Nephron progenitor cell (in vitro differentiated cells): Measurements from ENCODE around the gene SCYL2.
A peak's percentile ranks its signal among the peaks of the same experiment; 100 is the strongest.
"Not testable (repeated sequence)": the region's sequence is repeated elsewhere in the genome, so short reads cannot be mapped to it uniquely, and the experiment has no call there.

Experiments used
- DNase-seq: peaks from one replicate; pipeline ENCODE4 v3.0.0; 2021
- H3K27ac Mint-ChIP-seq: 2 replicates; pipeline ENCODE4 v1.8.0; 2021; ENCODE audit warnings: mild to moderate bottlenecking, moderate library complexity, mixed read lengths
- H3K27me3 Mint-ChIP-seq: 2 replicates; pipeline ENCODE4 v1.8.0; 2021; ENCODE audit warnings: mild to moderate bottlenecking, low read depth, mixed read lengths; ENCODE audit not compliant: poor library complexity
- H3K36me3 Mint-ChIP-seq: 2 replicates; pipeline ENCODE4 v1.8.0; 2021; ENCODE audit warnings: low read depth, mixed read lengths
- H3K4me1 Mint-ChIP-seq: 2 replicates; pipeline ENCODE4 v1.8.0; 2021; ENCODE audit warnings: mixed read lengths
- H3K4me3 Mint-ChIP-seq: 2 replicates; pipeline ENCODE4 v1.8.0; 2021; ENCODE audit warnings: mild to moderate bottlenecking, moderate library complexity, mixed read lengths
- H3K9me3 Mint-ChIP-seq: 2 replicates; pipeline ENCODE4 v1.8.0; 2021; ENCODE audit warnings: mild to moderate bottlenecking, moderate library complexity, mixed read lengths
- TF ChIP-seq, protein P1 (sequence below): fragments of 200-600 bp; sonication (generic); IDR thresholded peaks from 2 replicates; pipeline ENCODE4 v1.5.0; 2021; ENCODE audit warnings: antibody characterized with exemption

SCYL2 gene

DNA sequence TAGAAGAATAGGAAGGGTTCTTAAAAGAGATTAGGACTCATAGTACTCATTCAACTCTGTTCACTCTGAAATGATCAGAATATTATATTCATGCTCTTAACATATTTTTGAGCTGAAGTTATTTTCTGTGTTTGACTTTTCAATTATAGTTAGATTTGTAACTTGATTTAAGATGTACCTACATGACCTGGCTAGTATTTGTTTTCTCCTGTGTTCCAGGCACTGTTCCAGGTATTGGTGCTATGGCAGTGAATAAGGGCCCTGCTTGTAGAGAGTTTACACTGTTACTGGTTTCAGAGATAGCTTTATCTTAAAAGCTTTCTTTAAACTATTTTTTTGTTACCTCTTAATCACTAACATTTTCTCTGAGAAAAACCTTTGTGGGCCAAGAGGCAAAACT, 70.8 kb downstream of the SCYL2 start:
- H3K27me3 Mint-ChIP-seq, result no peaks in the 10 kb centered on the region
- TF ChIP-seq, protein P1, sequence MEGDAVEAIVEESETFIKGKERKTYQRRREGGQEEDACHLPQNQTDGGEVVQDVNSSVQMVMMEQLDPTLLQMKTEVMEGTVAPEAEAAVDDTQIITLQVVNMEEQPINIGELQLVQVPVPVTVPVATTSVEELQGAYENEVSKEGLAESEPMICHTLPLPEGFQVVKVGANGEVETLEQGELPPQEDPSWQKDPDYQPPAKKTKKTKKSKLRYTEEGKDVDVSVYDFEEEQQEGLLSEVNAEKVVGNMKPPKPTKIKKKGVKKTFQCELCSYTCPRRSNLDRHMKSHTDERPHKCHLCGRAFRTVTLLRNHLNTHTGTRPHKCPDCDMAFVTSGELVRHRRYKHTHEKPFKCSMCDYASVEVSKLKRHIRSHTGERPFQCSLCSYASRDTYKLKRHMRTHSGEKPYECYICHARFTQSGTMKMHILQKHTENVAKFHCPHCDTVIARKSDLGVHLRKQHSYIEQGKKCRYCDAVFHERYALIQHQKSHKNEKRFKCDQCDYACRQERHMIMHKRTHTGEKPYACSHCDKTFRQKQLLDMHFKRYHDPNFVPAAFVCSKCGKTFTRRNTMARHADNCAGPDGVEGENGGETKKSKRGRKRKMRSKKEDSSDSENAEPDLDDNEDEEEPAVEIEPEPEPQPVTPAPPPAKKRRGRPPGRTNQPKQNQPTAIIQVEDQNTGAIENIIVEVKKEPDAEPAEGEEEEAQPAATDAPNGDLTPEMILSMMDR, result no peak
- H3K9me3 Mint-ChIP-seq, result peaks cover 3% of the 10 kb centered on the region
- no peak for DNase-seq
- H3K4me3 Mint-ChIP-seq, result no peak overlapping the region
- no peaks in the 10 kb centered on the region for H3K4me1 Mint-ChIP-seq
- H3K36me3 Mint-ChIP-seq, result peaks cover 51% of the 10 kb centered on the region
- H3K27ac Mint-ChIP-seq, result no peak overlapping the region

DNA sequence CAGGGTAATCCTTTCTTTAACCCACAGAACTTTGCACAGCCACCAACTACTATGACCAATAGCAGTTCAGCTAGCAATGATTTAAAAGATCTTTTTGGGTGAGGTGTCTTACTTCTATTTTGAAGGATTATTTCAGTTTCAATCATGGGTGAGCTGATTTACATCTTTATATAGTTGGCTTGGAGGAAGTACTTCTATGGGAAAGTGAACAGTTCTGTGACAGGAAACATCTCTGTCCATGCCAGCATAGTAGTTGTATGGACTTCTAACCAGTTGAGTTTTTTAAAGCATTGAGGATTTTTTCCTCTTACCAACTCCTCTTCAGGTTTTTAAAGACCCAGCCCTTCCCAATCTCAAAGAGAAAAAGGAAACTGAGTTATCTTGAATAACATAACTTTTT, 72.1 kb downstream of the SCYL2 start:
- H3K36me3 Mint-ChIP-seq, result peaks cover 50% of the 10 kb centered on the region
- H3K9me3 Mint-ChIP-seq, result peaks cover 3% of the 10 kb centered on the region
- no peak overlapping the region for H3K27ac Mint-ChIP-seq
- H3K4me3 Mint-ChIP-seq, result no peak overlapping the region
- no peak for DNase-seq
- no peaks in the 10 kb centered on the region for H3K27me3 Mint-ChIP-seq
- no peaks in the 10 kb centered on the region for H3K4me1 Mint-ChIP-seq
- TF ChIP-seq, protein P1, result no peak

DNA sequence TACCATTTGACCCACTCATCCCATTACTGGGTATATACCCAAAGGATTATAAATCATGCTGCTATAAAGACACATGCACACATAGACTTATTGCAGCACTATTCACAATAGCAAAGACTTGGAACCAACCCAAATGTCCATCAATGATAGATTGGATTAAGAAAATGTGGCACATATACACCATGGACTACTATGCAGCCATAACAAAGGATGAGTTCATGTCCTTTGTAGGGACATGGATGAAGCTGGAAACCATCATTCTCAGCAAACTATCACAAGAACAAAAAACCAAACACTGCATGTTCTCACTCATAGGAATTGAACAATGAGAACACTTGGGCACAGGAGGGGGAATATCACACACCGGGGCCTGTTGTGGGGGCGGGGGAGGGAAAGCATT, 75.9 kb downstream of the SCYL2 start:
- H3K27me3 Mint-ChIP-seq, DNase-seq, H3K4me3 Mint-ChIP-seq, H3K4me1 Mint-ChIP-seq, H3K27ac Mint-ChIP-seq, H3K9me3 Mint-ChIP-seq: not testable (repeated sequence)
- peaks cover 22% of the 10 kb centered on the region for H3K36me3 Mint-ChIP-seq

DNA sequence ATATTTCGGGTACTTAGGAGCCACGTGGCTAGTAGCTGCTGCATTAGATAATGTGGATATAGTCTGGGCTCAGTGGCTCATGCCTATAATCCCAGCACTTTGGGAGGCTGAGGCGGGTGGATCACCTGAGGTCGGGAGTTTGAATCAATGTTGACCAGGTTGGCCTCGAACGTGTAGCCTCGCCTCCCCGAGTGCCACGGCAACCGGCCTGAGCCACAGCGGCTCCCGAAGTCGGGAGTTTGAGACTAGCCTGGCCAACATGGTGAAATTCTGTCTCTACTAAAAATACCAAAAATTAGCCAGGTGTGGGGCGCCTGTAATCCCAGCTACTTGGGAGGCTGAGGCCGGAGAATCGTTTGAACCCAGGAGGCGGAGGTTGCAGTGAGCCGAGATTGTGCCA, 77.4 kb downstream of the SCYL2 start:
- H3K36me3 Mint-ChIP-seq, result peaks cover 12% of the 10 kb centered on the region
- H3K4me1 Mint-ChIP-seq, H3K27ac Mint-ChIP-seq, H3K27me3 Mint-ChIP-seq, H3K4me3 Mint-ChIP-seq, H3K9me3 Mint-ChIP-seq, DNase-seq: not testable (repeated sequence)

DNA sequence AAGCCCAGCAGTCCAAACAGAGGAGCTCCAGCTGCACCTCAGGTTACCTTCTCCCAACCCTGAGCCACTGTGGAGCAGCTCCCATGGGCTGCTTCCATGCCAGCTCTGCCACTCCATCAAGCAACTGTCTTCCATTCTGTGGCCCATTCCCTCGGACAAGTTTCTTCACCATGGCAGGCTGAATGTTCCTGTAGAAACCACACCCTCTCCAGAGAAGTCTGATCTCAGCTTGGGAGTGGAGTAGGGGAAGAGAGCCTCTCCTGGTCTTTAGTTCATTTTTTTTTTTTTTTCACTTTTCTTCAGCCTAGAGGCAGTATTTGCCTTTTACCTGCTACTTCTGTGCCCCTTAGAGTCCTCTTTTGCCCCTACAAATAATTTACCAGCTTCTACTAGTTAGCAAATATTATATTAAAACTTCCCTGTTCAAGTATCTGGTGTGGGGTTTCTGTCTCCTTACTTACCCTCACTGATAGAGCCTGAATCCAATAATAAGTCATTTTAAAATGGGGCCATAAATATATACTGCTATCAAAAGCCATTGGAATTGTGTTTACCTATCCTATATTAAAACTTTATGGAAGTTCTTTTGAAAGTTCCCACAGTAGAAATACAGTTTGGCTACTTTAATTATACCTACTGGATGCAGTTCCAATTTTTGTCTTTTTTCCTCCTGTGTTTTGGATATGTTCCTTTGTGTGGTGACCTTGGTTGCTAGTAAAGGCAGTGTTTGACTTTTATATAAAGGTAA, 78.2 kb downstream of the SCYL2 start:
- no peaks in the 10 kb centered on the region for H3K27me3 Mint-ChIP-seq
- H3K4me3 Mint-ChIP-seq, result no peak overlapping the region
- H3K36me3 Mint-ChIP-seq, result peaks cover 9% of the 10 kb centered on the region
- peaks cover 4% of the 10 kb centered on the region for H3K4me1 Mint-ChIP-seq
- H3K27ac Mint-ChIP-seq, result no peak overlapping the region
- peaks cover 3% of the 10 kb centered on the region for H3K9me3 Mint-ChIP-seq
- no peak for DNase-seq
- TF ChIP-seq, protein P1, result no peak

DNA sequence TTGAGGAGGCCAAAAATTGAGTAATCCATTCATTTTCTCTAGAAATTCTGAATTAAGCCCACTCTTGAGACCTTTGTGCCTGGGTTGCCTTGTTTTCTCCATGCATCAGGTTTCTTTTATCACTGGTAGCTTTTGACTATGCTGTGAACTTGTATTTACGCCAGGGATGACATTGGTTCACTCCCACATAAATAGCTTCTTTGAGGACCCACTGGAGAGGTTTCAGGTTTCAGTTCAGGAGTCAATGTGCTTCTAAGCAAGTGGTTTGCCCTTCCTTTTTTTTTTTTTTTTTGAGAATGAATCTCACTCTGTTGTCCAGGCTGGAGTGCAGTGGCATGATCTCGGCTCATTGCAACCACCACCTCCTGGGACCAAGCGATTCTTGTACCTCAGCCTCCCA, 79.7 kb downstream of the SCYL2 start:
- TF ChIP-seq, protein P1, result no peak
- DNase-seq, result no peak
- Mint-ChIP-seq H3K4me3 (no peak overlapping the region), H3K36me3 (peaks cover 9% of the 10 kb centered on the region), H3K9me3 (peaks cover 3% of the 10 kb centered on the region), H3K4me1 (peaks cover 4% of the 10 kb centered on the region), H3K27ac (no peak overlapping the region), H3K27me3 (no peaks in the 10 kb centered on the region)

DNA sequence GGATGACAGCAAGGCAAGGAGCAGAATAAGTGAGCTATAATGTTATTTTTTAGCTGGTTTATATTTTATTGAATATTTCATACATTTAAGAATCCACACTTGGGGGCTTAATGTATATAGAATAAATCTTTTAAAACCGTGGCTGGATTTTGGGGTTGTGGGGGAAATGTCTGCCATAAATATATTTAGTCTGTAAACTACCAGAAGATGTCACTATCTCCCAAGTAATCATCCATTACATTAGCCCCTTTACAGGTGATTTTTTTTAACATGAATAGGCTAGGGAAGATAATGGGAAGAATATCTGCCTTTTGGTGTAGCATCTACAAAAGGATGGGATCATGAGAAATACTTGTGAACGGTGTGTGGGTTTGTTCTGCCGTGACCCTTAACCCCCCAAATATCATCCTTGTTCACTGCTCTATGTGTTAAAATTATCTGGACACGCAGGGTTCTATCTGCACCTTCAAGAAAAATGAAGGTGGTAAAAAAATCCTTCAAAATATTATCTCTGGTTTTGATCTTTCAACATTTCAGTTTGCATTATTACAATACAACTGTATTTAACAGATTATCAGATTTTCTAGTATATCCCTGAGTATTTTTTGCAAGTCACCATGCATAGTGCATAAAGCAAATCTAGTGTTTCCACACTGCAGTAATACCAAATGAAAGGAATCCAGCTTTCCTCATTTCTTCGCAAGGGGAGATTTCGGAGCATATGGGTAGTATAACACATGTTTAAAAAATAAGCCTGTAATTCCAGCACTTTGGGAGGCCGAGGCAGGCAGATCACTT, 81.9 kb downstream of the SCYL2 start:
- Mint-ChIP-seq H3K4me1 (peaks cover 4% of the 10 kb centered on the region), H3K27ac (no peak overlapping the region), H3K36me3 (no peaks in the 10 kb centered on the region), H3K9me3 (no peaks in the 10 kb centered on the region), H3K27me3 (no peaks in the 10 kb centered on the region), H3K4me3 (no peak overlapping the region)
- no peak for DNase-seq
- TF ChIP-seq, protein P1, result peak; percentile 37
